ENCODE measurements around the gene CCDC18.

DNA sequence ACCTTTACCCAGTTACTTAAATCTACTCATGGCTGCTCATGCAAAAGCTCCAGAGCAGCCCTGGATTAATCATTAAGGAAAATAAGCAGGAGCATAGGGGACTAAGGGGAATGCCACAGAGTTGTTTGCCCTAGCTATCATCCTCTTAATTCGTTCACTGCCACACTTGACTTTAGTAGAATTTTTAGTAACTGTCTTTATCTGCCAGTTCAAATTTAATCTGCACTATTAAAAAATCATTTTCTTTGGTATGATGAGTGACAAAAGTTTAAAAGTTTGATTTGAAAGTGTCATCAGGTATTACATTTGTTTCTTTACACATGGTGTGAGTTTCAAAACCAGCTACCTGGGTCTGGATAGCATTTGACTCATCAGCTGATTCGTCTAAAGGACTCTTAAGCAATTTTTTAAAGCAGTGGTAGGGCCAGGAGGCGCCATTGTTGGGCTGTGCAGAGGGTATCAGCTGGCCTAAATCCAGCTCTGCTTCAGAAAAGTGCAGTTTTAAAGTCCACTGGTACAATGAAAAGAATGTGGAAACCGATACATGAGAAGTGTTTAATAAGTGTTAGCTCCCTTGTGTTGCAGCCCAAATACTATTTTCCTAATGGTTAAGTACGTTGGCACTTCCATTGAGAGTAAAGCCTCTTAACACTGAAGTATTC lies 95.2 kb downstream of the CCDC18 start:
- TF ChIP-seq, protein P1, sequence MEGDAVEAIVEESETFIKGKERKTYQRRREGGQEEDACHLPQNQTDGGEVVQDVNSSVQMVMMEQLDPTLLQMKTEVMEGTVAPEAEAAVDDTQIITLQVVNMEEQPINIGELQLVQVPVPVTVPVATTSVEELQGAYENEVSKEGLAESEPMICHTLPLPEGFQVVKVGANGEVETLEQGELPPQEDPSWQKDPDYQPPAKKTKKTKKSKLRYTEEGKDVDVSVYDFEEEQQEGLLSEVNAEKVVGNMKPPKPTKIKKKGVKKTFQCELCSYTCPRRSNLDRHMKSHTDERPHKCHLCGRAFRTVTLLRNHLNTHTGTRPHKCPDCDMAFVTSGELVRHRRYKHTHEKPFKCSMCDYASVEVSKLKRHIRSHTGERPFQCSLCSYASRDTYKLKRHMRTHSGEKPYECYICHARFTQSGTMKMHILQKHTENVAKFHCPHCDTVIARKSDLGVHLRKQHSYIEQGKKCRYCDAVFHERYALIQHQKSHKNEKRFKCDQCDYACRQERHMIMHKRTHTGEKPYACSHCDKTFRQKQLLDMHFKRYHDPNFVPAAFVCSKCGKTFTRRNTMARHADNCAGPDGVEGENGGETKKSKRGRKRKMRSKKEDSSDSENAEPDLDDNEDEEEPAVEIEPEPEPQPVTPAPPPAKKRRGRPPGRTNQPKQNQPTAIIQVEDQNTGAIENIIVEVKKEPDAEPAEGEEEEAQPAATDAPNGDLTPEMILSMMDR (IDR thresholded peaks at IDR 0.05 in 4 of 5, conservative IDR thresholded peaks at IDR 0.05 in 1 of 5): no peak
- TF ChIP-seq POLR2A (IDR thresholded peaks at IDR 0.05): no peak
